Transverse colon (tissue), 4 donors: ENCODE data around the gene ANTKMT. TPM values are rescaled to one million over a fixed set of nuclear protein-coding genes. Genes with fewer than 3 reads are reported as not detected.
A peak's percentile ranks its signal among the peaks of the same experiment; 100 is the strongest.

ENCODE experiments used
- DNase-seq: peaks from one replicate; pipeline ENCODE4 v3.0.0-alpha.2; 2019
- H3K27ac ChIP-seq, 4 donors: fragments of 200-600 bp; sonication (generic); 2 replicates each; pipeline ENCODE4 v1.5.1; 2016 to 2018; ENCODE audit warnings: inconsistent platforms in 4 of 4
- H3K27me3 ChIP-seq: fragments of 200-600 bp; sonication (generic); 2 replicates; pipeline ENCODE4 v1.5.1; 2017; ENCODE audit warnings: inconsistent platforms
- H3K36me3 ChIP-seq, 4 donors: fragments of 200-600 bp; sonication (generic); 2 replicates each; pipeline ENCODE4 v1.5.1; 2017 to 2019; ENCODE audit warnings: inconsistent platforms in 4 of 4
- H3K4me1 ChIP-seq, 4 donors: fragments of 200-600 bp; sonication (generic); 2 replicates each; pipeline ENCODE4 v1.5.1; 2017 to 2020; ENCODE audit warnings: inconsistent platforms in 4 of 4
- H3K4me3 ChIP-seq, 4 donors: fragments of 200-600 bp; sonication (generic); 1 replicate in 1 of 4; 2 replicates in 3 of 4; pipeline versions ENCODE4 v1.5.1 to v1.6.1; 2017 to 2019; ENCODE audit warnings: inconsistent platforms in 4 of 4
- H3K9me3 ChIP-seq, 2 donors: fragments of 200-600 bp; sonication (generic); 2 replicates each; pipeline ENCODE4 v1.5.1; 2017 to 2019; ENCODE audit warnings: inconsistent platforms in 2 of 2
- CTCF ChIP-seq, 5 experiments: fragments of 200-600 bp in 3 of 5; fragments of 450-650 bp in 2 of 5; sonication (generic) in 3 of 5; IDR thresholded peaks; 1 replicate in 2 of 5; 2 replicates in 3 of 5; pipeline ENCODE4 v1.5.1; 2016 to 2017; ENCODE audit warnings: antibody characterized with exemption in 5 of 5, inconsistent platforms in 3 of 5, mild to moderate bottlenecking in 2 of 5, moderate library complexity in 1 of 5
- EP300 ChIP-seq: sonication (generic); formaldehyde crosslinking; IDR thresholded peaks from one replicate; pipeline ENCODE4 v1.6.1; 2017; ENCODE audit warnings: antibody characterized with exemption, low read depth
- POLR2A ChIP-seq: fragments of 450-650 bp; IDR thresholded peaks from one replicate; pipeline ENCODE4 v1.6.1; 2016; ENCODE audit warnings: antibody characterized with exemption, mild to moderate bottlenecking, moderate library complexity
- POLR2AphosphoS5 ChIP-seq, 3 donors: sonication (generic); formaldehyde crosslinking; IDR thresholded peaks; one replicate each; pipeline ENCODE4 v1.6.1; 2016; ENCODE audit warnings: antibody characterized with exemption in 3 of 3
- WGBS, 2 donors: methylation state at CpG; one replicate each; pipeline ENCODE4 v1.1.5; 2018; ENCODE audit warnings: low coverage in 1 of 2; 5-methylcytosine and 5-hydroxymethylcytosine counted together
- in situ Hi-C, 4 donors: fragments of 200-750 bp; cut with MboI; loops; one replicate each; pipeline versions ENCODE4 v1.15.0 to v1.15.1; 2017; ENCODE audit warnings: low sequenced_read_pairs in 3 of 4, low pct_ligation_motif_present in 1 of 4, low pct_unique_long_range_greater_than_20kb in 1 of 4
- intact Hi-C: fragments of 100-400 bp; cut with DNase I; formaldehyde crosslinking; loops from one replicate; pipeline ENCODE4 v1.15.1; 2023; ENCODE audit warnings: low total_unique reads
- total RNA-seq, 4 donors: library from RNA; depleted of rRNA; stranded (reverse); fragments of >200 nt; gene quantifications; one replicate each; pipeline ENCODE4 v1.1.0, GENCODE V29; 2016

The ANTKMT gene
- total RNA-seq, 4 donors from 2014 or later = 19.7 to 53.0 (median 38.2) TPM

DNA sequence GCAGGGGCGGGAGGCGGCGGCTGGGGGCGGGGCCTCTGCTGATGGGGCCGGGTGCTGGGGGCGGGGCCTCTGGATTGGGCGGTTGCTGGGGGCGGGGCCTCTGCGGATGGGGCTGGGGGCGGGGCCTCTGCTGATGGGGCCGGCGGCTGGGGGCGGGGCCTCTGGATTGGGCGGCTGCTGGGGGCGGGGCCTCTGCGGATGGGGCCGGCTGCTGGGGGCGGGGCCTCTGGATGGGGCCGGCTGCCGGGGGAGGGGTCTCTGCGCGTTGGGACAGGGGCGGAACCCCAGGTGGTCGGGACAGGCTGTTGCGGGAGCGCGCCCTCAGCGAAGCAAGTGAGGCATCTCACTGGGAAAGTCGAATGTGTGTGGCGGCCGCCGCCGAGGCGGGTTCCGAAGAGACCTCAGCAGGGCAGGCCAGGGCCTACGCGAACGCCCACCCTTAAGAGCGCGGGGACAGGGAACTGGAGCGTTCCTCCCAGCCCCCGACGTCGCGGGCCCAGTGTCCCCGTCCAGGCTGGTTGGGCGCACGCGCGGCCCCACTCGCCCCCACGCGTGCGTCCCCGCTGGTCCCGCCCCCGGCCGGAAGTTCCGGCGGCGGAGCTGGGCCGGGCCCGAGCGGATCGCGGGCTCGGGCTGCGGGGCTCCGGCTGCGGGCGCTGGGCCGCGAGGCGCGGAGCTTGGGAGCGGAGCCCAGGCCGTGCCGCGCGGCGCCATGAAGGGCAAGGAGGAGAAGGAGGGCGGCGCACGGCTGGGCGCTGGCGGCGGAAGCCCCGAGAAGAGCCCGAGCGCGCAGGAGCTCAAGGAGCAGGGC is 40.9 kb upstream of the ANTKMT start, which contains the start of gene STUB1:
Gene STUB1, plus strand, starts transcription at position 597 of the 811 bp plus-strand sequence. Its CDS starts 116 bp downstream, at position 713.
- H3K4me1 ChIP-seq = peaks cover 44 to 81% (median 65%) of the 10 kb centered on the region in 4 donors
- H3K9me3 ChIP-seq = no peaks in the 10 kb centered on the region
- intact Hi-C loops (no loop called here), in situ Hi-C loops (no loop called here)
- 0% methylated on average over 54 of the region's 91 CpGs; no CpG with 5 or more reads in 1 of the 2 donors for WGBS, 2 donors
- H3K27ac ChIP-seq = peak within 1 kb of the TSS; percentile 91 to 96 (median 95)
- H3K4me3 ChIP-seq = peak within 1 kb of the TSS; percentile 69 to 86 (median 79)
- H3K27me3 ChIP-seq = no peaks in the 10 kb centered on the region
- peak; percentile 92 for DNase-seq
- TF ChIP-seq POLR2AphosphoS5 (IDR thresholded peaks at IDR 0.05) (peak in 2 of 3 donors; percentile 59 to 74), EP300 (no peak), POLR2A (peak; percentile 44), CTCF (IDR thresholded peaks at IDR 0.05) (no peak)
- H3K36me3 ChIP-seq = peaks cover 0 to 9% (median 0%) of the 10 kb centered on the region in 4 donors

DNA sequence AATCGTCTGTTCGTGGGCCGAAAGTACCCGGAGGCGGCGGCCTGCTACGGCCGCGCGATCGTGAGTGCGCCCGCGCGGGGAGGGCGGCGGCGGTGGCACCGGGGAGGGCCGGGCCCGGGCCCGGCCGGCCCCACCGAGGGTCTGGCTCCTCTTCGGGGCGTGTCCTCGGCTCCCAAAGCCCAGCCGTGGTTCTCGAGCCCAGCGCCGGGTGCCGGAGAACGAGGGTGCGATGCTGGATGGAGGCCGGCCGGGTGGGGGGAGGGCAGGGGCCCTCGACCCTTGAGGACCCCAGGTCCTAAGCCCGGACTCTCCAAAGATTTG is 40.4 kb upstream of the ANTKMT start:
- in situ Hi-C loops = no loop called here
- DNase-seq = no peak
- intact Hi-C loops = no loop called here
- H3K36me3 ChIP-seq = peaks cover 0 to 9% (median 0%) of the 10 kb centered on the region in 4 donors
- H3K4me1 ChIP-seq = peaks cover 42 to 80% (median 64%) of the 10 kb centered on the region in 4 donors
- no peaks in the 10 kb centered on the region for H3K9me3 ChIP-seq
- H3K27ac ChIP-seq = peak overlapping the region; percentile 91 to 96 (median 95)
- no peaks in the 10 kb centered on the region for H3K27me3 ChIP-seq
- TF ChIP-seq POLR2AphosphoS5 (IDR thresholded peaks at IDR 0.05) = no peak
- no peak for TF ChIP-seq CTCF (IDR thresholded peaks at IDR 0.05)
- TF ChIP-seq POLR2A = no peak
- TF ChIP-seq EP300 = no peak
- 1% methylated on average over 27 of the region's 38 CpGs; no CpG with 5 or more reads in 1 of the 2 donors for WGBS, 2 donors
- peak overlapping the region; percentile 69 to 86 (median 79) for H3K4me3 ChIP-seq

DNA sequence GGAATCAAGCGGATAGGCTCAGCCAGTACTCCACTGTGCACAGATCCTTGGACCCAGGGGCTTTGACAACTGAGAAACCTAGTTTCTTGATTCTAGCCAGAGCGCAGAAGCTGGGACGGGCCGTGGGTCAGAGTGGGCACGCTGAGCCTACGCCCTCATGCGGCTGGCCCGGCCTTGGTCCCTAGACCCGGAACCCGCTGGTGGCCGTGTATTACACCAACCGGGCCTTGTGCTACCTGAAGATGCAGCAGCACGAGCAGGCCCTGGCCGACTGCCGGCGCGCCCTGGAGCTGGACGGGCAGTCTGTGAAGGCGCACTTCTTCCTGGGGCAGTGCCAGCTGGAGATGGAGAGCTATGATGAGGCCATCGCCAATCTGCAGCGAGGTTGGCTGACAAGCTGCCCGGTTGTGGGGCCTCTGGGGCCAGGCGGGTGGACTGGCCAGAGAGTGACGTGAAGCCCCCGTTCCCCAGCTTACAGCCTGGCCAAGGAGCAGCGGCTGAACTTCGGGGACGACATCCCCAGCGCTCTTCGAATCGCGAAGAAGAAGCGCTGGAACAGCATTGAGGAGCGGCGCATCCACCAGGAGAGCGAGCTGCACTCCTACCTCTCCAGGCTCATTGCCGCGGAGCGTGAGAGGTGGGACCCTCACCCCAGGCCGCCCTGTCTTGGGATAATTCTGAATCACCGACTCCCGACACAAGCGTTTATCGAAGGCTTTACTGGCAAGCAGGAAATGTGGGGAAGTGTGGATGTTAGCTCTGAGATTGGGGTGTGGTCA is 39.8 kb upstream of the ANTKMT start:
- peak; percentile 56 for DNase-seq
- Histone ChIP-seq H3K4me3 (peak overlapping the region; percentile 69 to 86 (median 79)), H3K27ac (peak overlapping the region; percentile 91 to 96 (median 95)), H3K27me3 (no peaks in the 10 kb centered on the region), H3K4me1 (peaks cover 40 to 75% (median 61%) of the 10 kb centered on the region in 4 donors), H3K9me3 (no peaks in the 10 kb centered on the region), H3K36me3 (peaks cover 0 to 9% (median 0%) of the 10 kb centered on the region in 4 donors)
- 48% methylated on average over 39 of the region's 44 CpGs; no CpG with 5 or more reads in 1 of the 2 donors for WGBS, 2 donors
- intact Hi-C loops = no loop called here
- in situ Hi-C loops = no loop called here
- TF ChIP-seq POLR2AphosphoS5 (IDR thresholded peaks at IDR 0.05) = peak in 1 of 3 donors; percentile 8
- peak in 1 of 5 experiments; percentile 8 for TF ChIP-seq CTCF (IDR thresholded peaks at IDR 0.05)
- TF ChIP-seq EP300 = no peak
- no peak for TF ChIP-seq POLR2A
